ENCODE results near the gene TMEM54. TPM values are rescaled to one million over a fixed set of nuclear protein-coding genes. Genes with fewer than 3 reads are reported as not detected.

Gene TMEM54
- total RNA-seq, 2 donors from 2014 or later, result 8.6 to 12.3 TPM

GRCh38 chr1:32948905-32949304, 47.7 kb upstream of the TMEM54 start:
- no peak overlapping the region for H3K27ac ChIP-seq (ENCODE audit: low read depth, low read length)
- H3K27ac Mint-ChIP-seq, result no peak overlapping the region
- TF ChIP-seq CTCF (conservative IDR thresholded peaks at IDR 0.05), result no peak
- peaks cover 46% of the 10 kb centered on the region for H3K36me3 Mint-ChIP-seq (ENCODE audit: low read depth)
- peak overlapping the region; percentile 18 for H3K4me3 Mint-ChIP-seq
- peaks cover 23% of the 10 kb centered on the region for H3K4me1 Mint-ChIP-seq
- peaks cover 10% of the 10 kb centered on the region for H3K4me1 ChIP-seq (ENCODE audit: control insufficient read depth, insufficient read depth, low read length)
- H3K9me3 ChIP-seq (ENCODE audit: control insufficient read depth, low read length), result no peaks in the 10 kb centered on the region
- no peaks in the 10 kb centered on the region for H3K27me3 Mint-ChIP-seq (ENCODE audit: insufficient read depth)
- WGBS, 2 experiments (ENCODE audit: insufficient coverage in 1 of 2, insufficient read length in 1 of 2), result 67 to 76% methylated on average over 1 of the region's 1 CpG
- H3K27me3 ChIP-seq (ENCODE audit: control insufficient read depth, insufficient read depth, low read length, poor library complexity, severe bottlenecking), result no peaks in the 10 kb centered on the region
- DNase-seq, result no peak
- peaks cover 46% of the 10 kb centered on the region for H3K36me3 ChIP-seq (ENCODE audit: control insufficient read depth, insufficient read depth, low read length)
- H3K4me3 ChIP-seq (ENCODE audit: low read length), result peak overlapping the region; percentile 16
- no peak overlapping the region for H3K9ac ChIP-seq (ENCODE audit: extremely low read depth, low read length, poor library complexity, severe bottlenecking)
- H3K9me3 Mint-ChIP-seq, result no peaks in the 10 kb centered on the region

GRCh38 chr1:32948390-32948722, 47.2 kb upstream of the TMEM54 start:
- Histone ChIP-seq H3K4me1 (ENCODE audit: control insufficient read depth, insufficient read depth, low read length) (peaks cover 10% of the 10 kb centered on the region), H3K27ac (ENCODE audit: low read depth, low read length) (no peak overlapping the region), H3K27me3 (ENCODE audit: control insufficient read depth, insufficient read depth, low read length, poor library complexity, severe bottlenecking) (no peaks in the 10 kb centered on the region), H3K9ac (ENCODE audit: extremely low read depth, low read length, poor library complexity, severe bottlenecking) (no peak overlapping the region), H3K4me3 (ENCODE audit: low read length) (peak overlapping the region; percentile 16), H3K36me3 (ENCODE audit: control insufficient read depth, insufficient read depth, low read length) (peaks cover 52% of the 10 kb centered on the region), H3K9me3 (ENCODE audit: control insufficient read depth, low read length) (no peaks in the 10 kb centered on the region)
- peaks cover 49% of the 10 kb centered on the region for H3K36me3 Mint-ChIP-seq (ENCODE audit: low read depth)
- no peaks in the 10 kb centered on the region for H3K9me3 Mint-ChIP-seq
- no peak overlapping the region for H3K4me3 Mint-ChIP-seq
- H3K4me1 Mint-ChIP-seq, result peaks cover 23% of the 10 kb centered on the region
- no peak for TF ChIP-seq CTCF (conservative IDR thresholded peaks at IDR 0.05)
- no peak overlapping the region for H3K27ac Mint-ChIP-seq
- no peaks in the 10 kb centered on the region for H3K27me3 Mint-ChIP-seq (ENCODE audit: insufficient read depth)
- no peak for DNase-seq
- 88 to 100% methylated on average over 1 of the region's 1 CpG for WGBS, 2 experiments (ENCODE audit: insufficient coverage in 1 of 2, insufficient read length in 1 of 2)

GRCh38 chr1:32947669-32948389, 46.6 kb upstream of the TMEM54 start:
- H3K36me3 ChIP-seq (ENCODE audit: control insufficient read depth, insufficient read depth, low read length), result peaks cover 57% of the 10 kb centered on the region
- 73 to 89% methylated on average over 5 to 6 of the region's 6 CpGs for WGBS, 2 experiments (ENCODE audit: insufficient coverage in 1 of 2, insufficient read length in 1 of 2)
- no peak overlapping the region for H3K4me3 ChIP-seq (ENCODE audit: low read length)
- Mint-ChIP-seq H3K27ac (peak overlapping the region; percentile 1), H3K36me3 (ENCODE audit: low read depth) (peaks cover 50% of the 10 kb centered on the region), H3K27me3 (ENCODE audit: insufficient read depth) (no peaks in the 10 kb centered on the region), H3K9me3 (no peaks in the 10 kb centered on the region), H3K4me3 (no peak overlapping the region), H3K4me1 (peaks cover 23% of the 10 kb centered on the region)
- peaks cover 10% of the 10 kb centered on the region for H3K4me1 ChIP-seq (ENCODE audit: control insufficient read depth, insufficient read depth, low read length)
- H3K9ac ChIP-seq (ENCODE audit: extremely low read depth, low read length, poor library complexity, severe bottlenecking), result no peak overlapping the region
- no peaks in the 10 kb centered on the region for H3K9me3 ChIP-seq (ENCODE audit: control insufficient read depth, low read length)
- H3K27ac ChIP-seq (ENCODE audit: low read depth, low read length), result no peak overlapping the region
- no peak for DNase-seq
- no peaks in the 10 kb centered on the region for H3K27me3 ChIP-seq (ENCODE audit: control insufficient read depth, insufficient read depth, low read length, poor library complexity, severe bottlenecking)
- no peak for TF ChIP-seq CTCF (conservative IDR thresholded peaks at IDR 0.05)
